Karpas-422 (cell line): Measurements from ENCODE around the gene TSPO. TPM values are rescaled to one million over a fixed set of nuclear protein-coding genes. Genes with fewer than 3 reads are reported as not detected.
"Not testable (repeated sequence)": the region's sequence is repeated elsewhere in the genome, so short reads cannot be mapped to it uniquely, and the experiment has no call there.

Source experiments
- DNase-seq: peaks from one replicate; pipeline ENCODE4 v3.0.0-alpha.2; 2015
- H2AFZ ChIP-seq: fragments of 200-600 bp; sonication (generic); 2 replicates; pipeline ENCODE4 v1.6.1; 2014; ENCODE audit warnings: antibody characterized with exemption, low read length, mixed read lengths
- H3K27ac ChIP-seq: fragments of 200-600 bp; sonication (generic); 2 replicates; pipeline ENCODE4 v1.5.1; 2014; ENCODE audit warnings: mild to moderate bottlenecking, low read length, moderate library complexity
- H3K27me3 ChIP-seq: fragments of 200-600 bp; sonication (generic); 2 replicates; pipeline ENCODE4 v1.6.1; 2014; ENCODE audit warnings: low read length, mixed read lengths
- H3K36me3 ChIP-seq: fragments of 200-600 bp; sonication (generic); 2 replicates; pipeline ENCODE4 v1.6.1; 2014; ENCODE audit warnings: low read length, mixed read lengths; ENCODE audit not compliant: insufficient read depth
- H3K4me1 ChIP-seq: fragments of 200-600 bp; sonication (generic); 2 replicates; pipeline ENCODE4 v1.6.1; 2014; ENCODE audit warnings: mild to moderate bottlenecking, low read length, mixed read lengths
- H3K4me2 ChIP-seq: fragments of 200-600 bp; sonication (generic); 2 replicates; pipeline ENCODE4 v1.6.1; 2014; ENCODE audit warnings: low read length, low read depth, mild to moderate bottlenecking; ENCODE audit not compliant: poor library complexity, severe bottlenecking
- H3K4me3 ChIP-seq: fragments of 200-600 bp; sonication (generic); 2 replicates; pipeline ENCODE4 v1.5.1; 2014; ENCODE audit warnings: mild to moderate bottlenecking, antibody characterized with exemption, low read length, mixed read lengths
- H3K79me2 ChIP-seq: fragments of 200-600 bp; sonication (generic); 2 replicates; pipeline ENCODE4 v1.6.1; 2014; ENCODE audit warnings: mild to moderate bottlenecking, low read length, mixed read lengths
- H3K9ac ChIP-seq: fragments of 200-600 bp; sonication (generic); 2 replicates; pipeline ENCODE4 v1.6.0; 2014; ENCODE audit warnings: low read length
- H3K9me2 ChIP-seq: fragments of 200-600 bp; sonication (generic), shearing (Covaris generic); replicated peaks from 2 replicates; pipeline ENCODE4 v1.6.0; 2014; ENCODE audit warnings: mild to moderate bottlenecking, low read length, moderate library complexity; ENCODE audit not compliant: insufficient read depth
- H3K9me3 ChIP-seq: fragments of 300-700, 200-600 bp; sonication (generic); 2 replicates; pipeline ENCODE4 v1.6.1; 2014; ENCODE audit warnings: low read length, mixed read lengths
- H4K20me1 ChIP-seq: fragments of 200-600 bp; sonication (generic); 2 replicates; pipeline ENCODE4 v1.6.1; 2014; ENCODE audit warnings: mild to moderate bottlenecking, antibody characterized with exemption, low read length, low read depth; ENCODE audit not compliant: insufficient read depth
- total RNA-seq: library from RNA; depleted of rRNA; stranded (reverse); fragments of >200 nt; shearing (Covaris generic); gene quantifications from 2 replicates; pipeline ENCODE4 v1.2.3, GENCODE V29; 2014; ENCODE audit warnings: low replicate concordance

Gene TSPO
- total RNA-seq, 1 experiment from 2014 or later, result 3.8 TPM

DNA sequence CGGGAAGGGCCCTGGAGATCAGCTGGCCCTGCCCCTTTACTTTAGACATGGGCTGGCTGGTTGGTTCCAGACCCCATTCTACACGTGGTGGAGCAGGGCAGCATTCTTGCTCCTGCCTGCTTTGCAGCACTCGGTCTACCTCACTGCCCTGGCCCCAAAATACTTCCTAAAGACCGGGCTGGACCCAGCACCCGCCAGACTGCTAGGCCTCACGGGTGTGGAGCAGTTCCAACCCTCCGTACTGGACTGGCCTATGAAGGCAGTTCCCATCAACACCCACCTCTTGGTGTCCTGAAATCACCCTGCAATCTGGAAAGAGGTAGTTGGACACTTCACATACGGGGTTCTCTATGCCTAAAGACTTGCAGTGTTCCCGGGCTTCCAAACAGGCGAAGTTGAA lies 14.6 kb upstream of the TSPO start:
- Histone ChIP-seq H3K36me3 (peaks cover 24% of the 10 kb centered on the region), H3K4me2 (no peak overlapping the region), H3K27me3 (no peaks in the 10 kb centered on the region), H3K4me3 (no peak overlapping the region), H3K27ac (no peak overlapping the region), H3K9ac (no peak overlapping the region), H3K79me2 (peaks cover 14% of the 10 kb centered on the region), H4K20me1 (0 out of 2 replicates have a peak, but pooled peaks cover 7% of the 10 kb centered on the region), H2AFZ (no peak overlapping the region), H3K9me2 (no peaks in the 10 kb centered on the region), H3K4me1 (peaks cover 2% of the 10 kb centered on the region), H3K9me3 (no peaks in the 10 kb centered on the region)
- no peak for DNase-seq

DNA sequence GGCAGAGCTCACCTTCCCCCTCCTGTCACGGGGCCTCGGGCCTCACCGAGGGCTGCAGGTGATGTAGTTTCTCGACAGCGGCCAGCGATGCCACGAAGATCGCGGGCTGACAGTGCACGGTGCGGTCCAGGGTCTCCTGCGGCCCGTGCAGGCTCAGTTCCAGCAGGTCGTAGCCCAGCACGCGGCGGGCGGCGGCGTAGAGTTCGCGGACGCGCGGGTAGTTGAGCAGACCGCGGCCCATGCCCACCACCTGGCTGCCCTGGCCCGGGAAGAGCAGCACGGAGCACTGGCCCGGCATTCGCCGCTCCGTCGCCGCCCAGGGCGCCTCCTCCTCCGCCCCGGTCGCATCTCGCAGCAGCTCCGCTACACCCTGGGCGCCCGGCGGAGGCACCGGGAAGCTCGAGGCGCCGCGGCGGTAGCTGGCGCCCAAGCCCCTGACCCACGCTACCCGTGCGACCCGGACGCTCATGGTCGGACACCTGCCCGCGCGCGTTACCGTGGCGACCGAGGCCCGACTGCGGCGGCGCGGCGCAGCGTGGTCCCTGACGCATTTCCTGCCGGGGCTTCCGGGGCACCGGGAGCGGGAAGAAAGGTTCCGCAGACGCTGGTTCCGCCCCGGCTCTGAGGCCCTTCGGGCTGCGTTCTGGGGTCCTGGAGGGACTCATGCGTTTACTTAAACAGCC lies 8.3 kb upstream of the TSPO start, which contains the start of gene MCAT:
Gene MCAT, minus strand, starts transcription at position 519 of the 683 bp plus-strand sequence. Its CDS starts 50 bp downstream, at position 469.
- peak within 1 kb of the TSS; percentile 100 for H3K4me3 ChIP-seq
- peaks cover 16% of the 10 kb centered on the region for H3K4me1 ChIP-seq
- peaks cover 27% of the 10 kb centered on the region for H3K79me2 ChIP-seq
- H3K9me3 ChIP-seq, result no peaks in the 10 kb centered on the region
- peak within 1 kb of the TSS; percentile 94 for H3K9ac ChIP-seq
- peak within 1 kb of the TSS; percentile 89 for H2AFZ ChIP-seq
- no peaks in the 10 kb centered on the region for H3K27me3 ChIP-seq
- DNase-seq, result peak; percentile 92
- H3K9me2 ChIP-seq, result no peaks in the 10 kb centered on the region
- no peaks in the 10 kb centered on the region for H4K20me1 ChIP-seq
- peak within 1 kb of the TSS; percentile 92 for H3K4me2 ChIP-seq
- H3K27ac ChIP-seq, result no peak within 1 kb of the TSS
- H3K36me3 ChIP-seq, result peaks cover 17% of the 10 kb centered on the region

DNA sequence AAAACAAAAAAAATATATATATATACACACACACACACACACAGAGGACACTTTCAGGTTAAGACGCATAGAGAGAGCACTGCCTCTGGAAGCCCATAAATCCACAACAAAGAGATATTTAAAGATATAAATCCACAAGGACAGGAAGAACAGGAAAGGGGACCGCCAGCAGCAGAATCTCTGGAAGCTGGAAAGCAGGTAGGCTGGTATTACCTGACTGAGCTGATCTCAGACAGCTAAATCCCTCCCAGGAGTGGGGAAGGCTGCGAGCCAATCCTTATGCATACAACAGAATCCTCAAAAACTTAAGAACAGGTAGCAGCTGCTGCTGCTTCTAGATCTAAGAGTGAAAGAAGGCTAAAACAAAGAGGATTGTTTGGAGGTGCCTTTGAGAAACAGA lies 6.4 kb upstream of the TSPO start:
- Histone ChIP-seq H2AFZ (no peak overlapping the region), H3K27ac (no peak overlapping the region), H3K27me3 (no peaks in the 10 kb centered on the region), H3K79me2 (peaks cover 26% of the 10 kb centered on the region), H3K4me3 (no peak overlapping the region), H3K4me1 (peaks cover 16% of the 10 kb centered on the region), H3K9me3 (no peaks in the 10 kb centered on the region), H3K9me2 (no peaks in the 10 kb centered on the region), H3K4me2 (no peak overlapping the region), H3K36me3 (peaks cover 11% of the 10 kb centered on the region), H3K9ac (no peak overlapping the region), H4K20me1 (no peaks in the 10 kb centered on the region)
- DNase-seq, result no peak

GRCh38 chr22:43145371-43145770 lies 6.0 kb upstream of the TSPO start:
- Histone ChIP-seq H3K79me2 (peaks cover 24% of the 10 kb centered on the region), H3K4me1 (peaks cover 16% of the 10 kb centered on the region)
- H3K4me2 ChIP-seq, H3K9ac ChIP-seq, H3K27me3 ChIP-seq, DNase-seq, H4K20me1 ChIP-seq, H3K4me3 ChIP-seq, H3K9me3 ChIP-seq, H2AFZ ChIP-seq, H3K36me3 ChIP-seq, H3K9me2 ChIP-seq, H3K27ac ChIP-seq: not testable (repeated sequence)

- H3K27me3 ChIP-seq, H2AFZ ChIP-seq, H3K4me3 ChIP-seq, H3K9me2 ChIP-seq, H4K20me1 ChIP-seq, H3K4me2 ChIP-seq, H3K27ac ChIP-seq, H3K9ac ChIP-seq, H3K36me3 ChIP-seq, DNase-seq, H3K9me3 ChIP-seq: not testable (repeated sequence)
- H3K79me2 ChIP-seq, result peaks cover 15% of the 10 kb centered on the region
- peaks cover 16% of the 10 kb centered on the region for H3K4me1 ChIP-seq
These were observed 5.0 kb upstream of the TSPO start for GRCh38 chr22:43146332-43146731.

GRCh38 chr22:43147821-43148220 lies 3.5 kb upstream of the TSPO start:
- peaks cover 3% of the 10 kb centered on the region for H3K79me2 ChIP-seq
- H2AFZ ChIP-seq, result no peak overlapping the region
- no peaks in the 10 kb centered on the region for H3K9me3 ChIP-seq
- no peaks in the 10 kb centered on the region for H3K9me2 ChIP-seq
- H3K4me3 ChIP-seq, result no peak overlapping the region
- H3K4me2 ChIP-seq, result no peak overlapping the region
- no peak overlapping the region for H3K27ac ChIP-seq
- H3K27me3 ChIP-seq, result no peaks in the 10 kb centered on the region
- no peaks in the 10 kb centered on the region for H3K36me3 ChIP-seq
- DNase-seq, result no peak
- H3K9ac ChIP-seq, result no peak overlapping the region
- peaks cover 10% of the 10 kb centered on the region for H3K4me1 ChIP-seq
- H4K20me1 ChIP-seq, result no peaks in the 10 kb centered on the region

DNA sequence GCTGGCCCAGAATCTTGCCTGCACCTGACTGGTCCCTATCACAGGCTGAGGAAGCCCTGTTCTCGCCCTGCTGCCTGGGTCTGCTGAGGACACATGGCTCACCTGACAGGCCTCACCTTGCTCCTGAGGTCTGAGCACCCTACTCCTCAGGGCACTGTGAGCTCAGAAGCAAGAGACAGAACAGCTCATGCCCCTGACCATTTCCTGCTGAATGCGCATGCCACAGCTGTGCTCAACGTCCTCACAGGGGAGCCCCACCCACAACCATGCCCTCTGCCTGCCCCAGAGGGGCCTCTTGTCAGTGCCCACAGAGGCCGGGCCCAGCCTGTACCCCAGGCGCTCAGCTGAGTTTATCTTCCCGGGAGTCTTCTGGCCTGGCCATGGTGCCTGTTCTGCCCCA lies 2.8 kb upstream of the TSPO start:
- Histone ChIP-seq H3K4me1 (peaks cover 6% of the 10 kb centered on the region), H4K20me1 (no peaks in the 10 kb centered on the region), H3K9me2 (no peaks in the 10 kb centered on the region), H3K36me3 (no peaks in the 10 kb centered on the region), H3K4me3 (no peak overlapping the region), H3K79me2 (no peaks in the 10 kb centered on the region), H3K4me2 (no peak overlapping the region), H3K27ac (no peak overlapping the region), H2AFZ (no peak overlapping the region), H3K27me3 (no peaks in the 10 kb centered on the region), H3K9ac (no peak overlapping the region), H3K9me3 (no peaks in the 10 kb centered on the region)
- DNase-seq, result no peak

DNA sequence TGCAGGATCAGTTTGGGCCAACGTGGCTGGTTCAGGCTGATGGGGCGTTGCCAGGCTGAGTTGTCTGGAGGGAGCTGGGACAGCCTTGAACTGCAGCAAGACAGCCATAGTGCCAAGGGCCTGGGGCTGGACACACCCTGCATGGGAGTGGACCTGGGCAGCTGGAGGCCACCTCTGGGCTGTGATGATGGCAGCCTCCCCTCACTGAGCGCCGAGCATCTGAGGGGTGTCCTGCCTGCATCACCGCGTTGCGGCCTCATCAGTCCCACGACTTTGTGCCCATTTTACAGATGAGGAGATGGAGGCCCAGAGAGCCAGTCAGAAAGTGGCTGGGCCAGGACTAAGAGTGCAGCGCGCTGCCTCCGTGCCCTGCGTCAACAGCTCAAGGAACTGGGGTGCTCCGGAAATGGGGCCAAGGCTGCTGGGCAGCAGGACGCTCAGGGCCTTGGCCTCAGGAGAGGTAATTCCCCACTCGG lies 590 bp upstream of the TSPO start:
- no peak overlapping the region for H3K4me3 ChIP-seq
- no peaks in the 10 kb centered on the region for H3K79me2 ChIP-seq
- no peak overlapping the region for H3K27ac ChIP-seq
- H3K9me3 ChIP-seq, result no peaks in the 10 kb centered on the region
- H3K4me2 ChIP-seq, result no peak overlapping the region
- H3K4me1 ChIP-seq, result peaks cover 3% of the 10 kb centered on the region
- H3K9me2 ChIP-seq, result no peaks in the 10 kb centered on the region
- H4K20me1 ChIP-seq, result no peaks in the 10 kb centered on the region
- H3K9ac ChIP-seq, result no peak overlapping the region
- H3K27me3 ChIP-seq, result no peaks in the 10 kb centered on the region
- no peaks in the 10 kb centered on the region for H3K36me3 ChIP-seq
- H2AFZ ChIP-seq, result no peak overlapping the region
- DNase-seq, result no peak
